Bronchial epithelial cell (primary cell): ENCODE measurements around the gene GPALPP1. TPM values are rescaled to one million over a fixed set of nuclear protein-coding genes. Genes with fewer than 3 reads are reported as not detected.

Experiments
- DNase-seq: peaks from one replicate; pipeline ENCODE4 v3.0.0-alpha.2; 2010; ENCODE audit warnings: low read depth
- FAIRE-seq: peaks from 2 replicates; lab custom pipeline; 2011; peaks lifted over from hg19 to GRCh38; lab: Jason Lieb, UNC
- H3K27me3 ChIP-seq: 2 replicates; pipeline ENCODE4 v1.5.1; 2011; ENCODE audit warnings: low read length; ENCODE audit not compliant: control insufficient read depth, insufficient read depth
- H3K36me3 ChIP-seq: 2 replicates; pipeline ENCODE4 v1.5.1; 2011; ENCODE audit warnings: low read length; ENCODE audit not compliant: control insufficient read depth, insufficient read depth
- H3K4me3 ChIP-seq: 2 replicates; pipeline ENCODE4 v1.5.1; 2011; ENCODE audit warnings: mild to moderate bottlenecking, low read depth, low read length, control low read depth
- CTCF ChIP-seq: IDR thresholded peaks from 2 replicates; pipeline ENCODE4 v1.5.1; 2011; ENCODE audit warnings: mild to moderate bottlenecking, moderate library complexity, low read length, control low read depth, inconsistent platforms; ENCODE audit not compliant: insufficient read depth, severe bottlenecking
- total RNA-seq: library from RNA; depleted of rRNA; stranded (reverse); fragments of >200 nt; gene quantifications from 2 replicates; pipeline ENCODE4 v1.2.1, GENCODE V29; 2014

Gene GPALPP1
- total RNA-seq, 1 donor from 2014 or later, result 16.1 TPM

GRCh38 chr13:45068036-45069001, 79.0 kb downstream of the GPALPP1 start:
- no peak for FAIRE-seq
- no peak for TF ChIP-seq CTCF

GRCh38 chr13:45073809-45074208, 84.5 kb downstream of the GPALPP1 start:
- TF ChIP-seq CTCF, result no peak
- H3K36me3 ChIP-seq, result no peaks in the 10 kb centered on the region
- no peak for FAIRE-seq
- H3K27me3 ChIP-seq, result no peaks in the 10 kb centered on the region
- no peak for DNase-seq
- H3K4me3 ChIP-seq, result no peak overlapping the region

More at GRCh38 chr13:45068036-45069001, 79.0 kb downstream of the GPALPP1 start:
- Histone ChIP-seq H3K36me3 (no peaks in the 10 kb centered on the region), H3K27me3 (no peaks in the 10 kb centered on the region), H3K4me3 (no peak overlapping the region)
- no peak for DNase-seq

GRCh38 chr13:45074721-45075120, 85.4 kb downstream of the GPALPP1 start:
- Histone ChIP-seq H3K27me3 (no peaks in the 10 kb centered on the region), H3K36me3 (no peaks in the 10 kb centered on the region), H3K4me3 (no peak overlapping the region)
- no peak for DNase-seq
- no peak for TF ChIP-seq CTCF
- FAIRE-seq, result no peak

- FAIRE-seq (no peak), DNase-seq (no peak)
- Histone ChIP-seq H3K4me3 (no peak overlapping the region), H3K36me3 (no peaks in the 10 kb centered on the region), H3K27me3 (peaks cover 1% of the 10 kb centered on the region)
- TF ChIP-seq CTCF, result no peak
Measured at GRCh38 chr13:45078003-45078402, 88.7 kb downstream of the GPALPP1 start.

Other genes starting within 250 kb of the GPALPP1 start
- gene NUFIP1, start 67 bp upstream of the GPALPP1 start, total RNA-seq, result 2.6 and 3.2 TPM in 2 replicates
- 33.4 and 42.4 TPM in 2 replicates for gene GTF2F2, start 131.0 kb downstream of the GPALPP1 start, total RNA-seq
- gene KCTD4, start 211.5 kb downstream of the GPALPP1 start, total RNA-seq, result not detected in 2 replicates